IPS-NIHi11 (cell line): Measurements from ENCODE around the gene SLC39A11.
A peak's percentile ranks its signal among the peaks of the same experiment; 100 is the strongest.

Source experiments
- DNase-seq: peaks from one replicate; pipeline ENCODE4 v3.0.0; 2012; ENCODE audit warnings: mixed read lengths, low spot score

The SLC39A11 gene

GRCh38 chr17:72615627-72615991, 476.9 kb downstream of the SLC39A11 start:
- DNase-seq, result no peak

- DNase-seq, result no peak
Observed at GRCh38 chr17:72614871-72615626, 477.4 kb downstream of the SLC39A11 start.

GRCh38 chr17:72614476-72614870, 478.0 kb downstream of the SLC39A11 start:
- no peak for DNase-seq

- no peak for DNase-seq
Observed at GRCh38 chr17:72613806-72614292, 478.6 kb downstream of the SLC39A11 start.

- no peak for DNase-seq
Observed at GRCh38 chr17:72613396-72613795, 479.1 kb downstream of the SLC39A11 start.

GRCh38 chr17:72611172-72611571, 481.3 kb downstream of the SLC39A11 start:
- no peak for DNase-seq

- peak; percentile 50 for DNase-seq
Observed at GRCh38 chr17:72609501-72609900, 483.0 kb downstream of the SLC39A11 start.

- no peak for DNase-seq
Observed at GRCh38 chr17:72608436-72608835, 484.1 kb downstream of the SLC39A11 start.

GRCh38 chr17:72606656-72607055, 485.8 kb downstream of the SLC39A11 start:
- no peak for DNase-seq

- no peak for DNase-seq
Observed at GRCh38 chr17:72605543-72605942, 486.9 kb downstream of the SLC39A11 start.

- DNase-seq, result no peak
Observed at GRCh38 chr17:72604518-72604917, 488.0 kb downstream of the SLC39A11 start.

GRCh38 chr17:72603420-72604242, 488.9 kb downstream of the SLC39A11 start:
- no peak for DNase-seq

GRCh38 chr17:72602517-72603419, 489.7 kb downstream of the SLC39A11 start:
- DNase-seq, result peak; percentile 81

- DNase-seq, result no peak
Observed at GRCh38 chr17:72600934-72601333, 491.6 kb downstream of the SLC39A11 start.

GRCh38 chr17:72599891-72600290, 492.6 kb downstream of the SLC39A11 start:
- DNase-seq, result no peak

GRCh38 chr17:72598695-72599094, 493.8 kb downstream of the SLC39A11 start:
- DNase-seq, result no peak

- DNase-seq, result no peak
Observed at GRCh38 chr17:72597354-72598087, 495.0 kb downstream of the SLC39A11 start.
